IPS-NIHi7 (cell line): ENCODE data around the gene OR4P4.

ENCODE experiments used
- DNase-seq: peaks from one replicate; pipeline ENCODE4 v3.0.0; 2012; ENCODE audit warnings: mixed read lengths; ENCODE audit errors: extremely low spot score

OR4P4 gene

DNA sequence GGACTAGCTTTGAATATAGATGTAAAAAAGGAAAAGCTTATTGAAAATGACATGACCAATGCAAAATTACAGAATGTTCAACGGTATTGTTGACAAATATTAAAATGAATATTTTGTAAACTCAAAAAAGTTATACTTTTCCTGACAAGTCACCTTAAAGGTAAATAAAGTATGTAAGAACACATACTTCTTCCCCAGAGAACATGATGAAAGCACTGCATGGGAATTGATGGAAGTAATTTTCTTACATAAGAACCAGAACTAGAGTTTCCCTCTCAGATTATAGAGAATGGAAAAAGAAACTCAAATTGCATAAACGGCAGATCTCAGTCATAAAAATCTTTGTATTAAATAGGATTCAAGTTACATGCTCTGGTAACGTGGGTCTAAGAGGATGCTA lies at the start of gene OR4P4:
Gene OR4P4, plus strand, starts transcription at position 301 of the 400 bp plus-strand sequence.
- no peak for DNase-seq

DNA sequence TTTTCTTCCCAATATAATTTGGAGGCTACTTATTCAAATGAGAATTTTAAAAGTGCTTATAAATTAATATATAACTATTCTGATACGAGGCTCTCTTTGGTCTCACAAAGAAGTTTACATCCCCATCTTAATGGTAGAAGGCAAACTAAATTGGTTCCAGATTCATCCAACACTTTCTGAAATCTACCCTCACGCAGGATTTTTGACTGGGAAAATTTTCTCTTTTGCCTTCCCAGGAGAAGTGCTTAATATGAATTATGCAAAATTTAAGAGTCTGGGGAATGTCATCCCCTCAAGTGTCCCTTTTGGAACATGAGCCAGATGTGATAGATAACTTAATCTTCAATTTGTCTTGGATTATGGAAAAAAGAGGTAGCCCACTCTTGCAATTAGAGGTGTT lies 27.4 kb upstream of the OR4P4 start, which contains the start of gene OR4C11:
Gene OR4C11, minus strand, starts transcription at position 101 of the 400 bp plus-strand sequence. CDS start 3,272 bp downstream, outside the sequence.
- no peak for DNase-seq

DNA sequence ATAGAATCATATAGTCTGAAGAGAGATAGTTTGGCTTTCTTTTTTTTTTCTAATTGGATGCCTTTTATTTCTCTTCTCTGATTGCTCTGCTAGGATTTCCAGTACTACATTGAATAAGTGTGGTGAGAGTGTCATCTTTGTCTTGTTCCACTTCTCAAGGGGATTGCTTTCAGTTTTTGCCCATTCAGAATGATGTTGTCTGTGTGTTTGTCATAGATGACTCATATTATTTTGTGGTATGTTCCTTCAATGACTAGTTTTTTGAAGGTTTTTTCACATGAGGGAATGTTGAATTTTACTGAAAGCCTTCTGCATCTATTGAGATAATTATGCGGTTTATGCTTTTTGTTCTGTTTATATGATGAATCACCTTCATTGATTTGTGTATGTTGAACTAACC lies 10.4 kb upstream of the OR4P4 start:
- DNase-seq, result no peak

DNA sequence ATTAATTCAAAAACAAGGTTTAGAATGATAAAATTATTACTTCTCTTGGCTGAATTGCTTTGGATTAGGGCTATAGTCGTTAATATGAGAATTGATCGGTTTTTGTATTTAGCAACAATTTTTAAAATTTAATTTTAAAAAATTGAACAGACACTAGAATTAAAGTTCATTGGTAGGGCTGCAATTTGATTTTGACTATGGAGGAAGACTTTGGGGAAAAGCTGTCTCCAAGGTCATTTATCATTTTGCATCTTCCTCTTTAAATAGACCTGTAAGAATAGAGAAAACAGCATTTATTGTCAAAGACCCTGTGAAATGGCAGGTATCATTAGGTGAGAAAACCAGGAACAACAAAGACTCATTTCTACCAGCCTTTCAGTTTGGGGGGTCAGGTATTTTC lies 13.1 kb downstream of the OR4P4 start, which contains the start of gene OR4S2:
Gene OR4S2, plus strand, starts transcription at position 301 of the 400 bp plus-strand sequence. CDS start 2,577 bp downstream, outside the sequence.
- no peak for DNase-seq

DNA sequence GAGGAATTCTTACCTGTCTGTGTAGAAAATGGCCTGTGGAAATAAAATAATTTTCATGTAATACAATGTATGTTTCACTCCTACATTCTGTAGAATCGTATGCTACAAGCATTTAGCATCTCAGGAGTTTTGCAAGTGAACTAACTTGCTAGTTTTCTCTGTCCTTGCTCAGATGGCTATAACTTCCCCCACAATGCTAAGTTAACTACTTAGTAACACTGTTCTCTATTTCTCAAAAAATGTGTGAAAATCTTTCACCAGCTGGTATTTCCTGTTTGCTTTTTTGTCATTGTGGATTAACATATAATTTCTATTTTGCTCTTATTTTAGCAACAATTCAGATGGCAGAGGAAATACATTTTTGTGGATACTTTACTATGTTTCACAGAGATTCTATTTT lies 17.6 kb downstream of the OR4P4 start:
- DNase-seq, result no peak

DNA sequence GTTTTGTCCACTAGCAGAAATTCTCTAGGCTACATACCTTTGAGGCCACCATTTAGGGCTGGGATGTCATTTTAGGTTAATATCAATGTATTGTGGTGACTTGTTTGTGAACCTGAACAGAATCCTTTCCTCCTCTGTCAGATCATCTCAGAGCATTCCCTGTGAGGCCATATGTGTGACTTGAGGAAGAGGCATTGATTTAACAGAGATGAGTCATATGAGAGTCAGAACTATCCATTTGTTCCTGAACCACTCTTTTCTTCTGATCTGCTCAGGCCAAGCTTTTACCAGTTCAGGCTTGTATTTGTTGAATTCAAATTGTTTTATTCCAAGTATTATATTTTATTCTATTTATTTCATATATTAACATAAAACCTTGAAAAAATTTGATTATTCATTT lies 20.2 kb downstream of the OR4P4 start:
- DNase-seq, result no peak

DNA sequence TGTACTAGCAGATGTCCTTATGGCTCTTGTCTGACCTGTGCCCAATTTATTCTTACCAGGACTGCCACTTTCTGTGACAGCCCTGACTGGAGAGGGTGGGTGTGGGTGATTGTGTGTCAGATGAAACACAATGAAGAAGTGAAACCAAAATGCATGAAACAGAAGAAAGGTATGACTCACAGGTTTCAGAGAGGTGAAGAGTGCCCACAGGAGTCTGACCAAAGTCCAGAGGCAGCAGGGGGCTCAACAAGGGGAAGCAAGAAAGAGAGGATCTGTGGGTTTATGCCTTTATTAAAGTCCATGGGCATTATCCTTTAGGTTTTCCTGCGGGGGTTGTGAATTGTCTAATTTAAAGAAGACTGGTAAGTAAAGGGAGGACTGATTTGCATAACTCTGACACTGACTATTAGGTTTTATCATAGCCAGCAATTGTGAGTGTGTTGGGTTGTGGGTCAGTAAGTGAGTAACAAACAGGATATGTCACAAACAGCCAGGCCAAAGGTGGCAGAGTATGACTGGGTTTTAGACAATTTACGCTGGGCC lies 23.2 kb downstream of the OR4P4 start:
- DNase-seq, result no peak

DNA sequence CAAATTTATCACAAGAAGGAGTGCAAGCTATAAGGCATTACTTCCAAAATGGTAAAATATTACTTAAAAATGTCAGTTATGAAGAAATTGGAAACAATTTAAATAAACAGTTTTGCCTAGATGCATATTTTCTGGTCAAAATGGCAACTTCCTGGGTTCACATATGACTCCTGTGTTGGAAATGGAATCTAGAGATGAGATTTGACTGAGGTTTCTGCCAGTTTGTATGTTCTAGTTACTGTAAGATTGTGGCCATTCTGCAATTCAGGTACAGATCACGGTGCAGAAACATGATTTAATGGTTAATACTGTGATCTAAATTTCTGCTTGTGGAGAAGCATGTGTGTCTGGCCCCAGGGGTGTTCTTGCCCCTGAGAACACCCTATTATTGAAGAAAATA lies 23.7 kb downstream of the OR4P4 start:
- no peak for DNase-seq

DNA sequence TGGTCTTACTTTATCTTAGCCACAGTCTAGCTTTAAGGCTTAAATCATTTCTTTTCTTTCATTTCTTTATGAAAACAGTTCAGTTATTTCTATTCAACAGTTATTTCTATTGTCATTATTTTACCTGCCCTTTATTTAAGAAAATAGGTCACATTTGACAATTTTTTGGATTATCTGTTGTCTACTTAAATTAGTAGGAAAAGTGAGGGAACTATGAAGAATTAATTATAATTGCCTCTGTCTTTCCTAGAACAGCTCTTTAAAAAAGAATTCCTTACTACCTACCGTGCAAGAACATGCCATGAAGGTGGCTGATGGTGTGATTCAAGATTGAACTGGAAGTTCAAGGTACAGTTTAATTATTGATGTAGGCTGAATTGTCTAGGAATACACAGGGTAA lies 27.0 kb downstream of the OR4P4 start, which contains the start of gene OR4C6:
Gene OR4C6, plus strand, starts transcription at position 301 of the 400 bp plus-strand sequence. CDS start 2,966 bp downstream, outside the sequence.
- DNase-seq, result no peak

DNA sequence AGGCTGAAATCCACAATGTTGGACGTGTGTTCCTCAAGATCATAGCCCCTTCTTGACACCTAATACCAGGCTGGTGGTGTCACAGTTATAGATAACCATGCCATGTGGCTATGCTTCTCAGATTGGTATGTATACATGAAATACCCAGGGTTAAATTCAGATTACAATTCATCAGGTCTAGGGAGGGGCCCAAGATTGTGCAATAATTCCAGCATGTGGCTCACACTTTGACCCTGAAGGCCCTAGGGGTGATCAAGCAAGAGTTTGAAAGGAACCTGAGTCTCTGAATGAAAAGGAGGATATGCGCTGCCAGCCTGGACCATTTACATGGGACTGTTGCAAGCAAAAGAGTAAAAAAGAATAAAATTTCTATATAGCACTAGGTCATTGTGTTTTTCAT lies 34.5 kb downstream of the OR4P4 start:
- DNase-seq, result no peak

DNA sequence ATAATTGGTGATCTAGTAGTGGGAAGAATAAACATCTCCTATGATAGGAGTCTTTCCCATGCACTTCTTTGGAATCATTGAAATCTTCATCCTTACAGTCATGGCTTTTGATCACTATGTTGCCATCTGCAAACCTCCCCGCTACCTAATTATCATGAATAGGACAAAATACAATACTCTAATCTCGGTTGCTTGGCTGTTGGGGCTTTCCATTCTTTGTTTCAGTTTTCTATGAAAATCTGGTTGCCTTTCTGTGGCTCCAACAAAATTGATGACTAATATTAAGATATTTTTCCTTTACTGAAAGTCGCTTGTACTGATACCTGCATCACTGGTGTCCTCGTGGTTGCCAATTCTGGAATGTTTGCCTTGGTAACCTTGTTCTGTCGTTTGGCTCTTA lies 38.9 kb downstream of the OR4P4 start:
- DNase-seq, result no peak
